Stimulated activated CD8-positive, alpha-beta memory T cell treated with anti-CD3 and anti-CD28 coated beads, Interleukin-4, amount 100 ng/mL, for 1 hour (primary cell): ENCODE results near the gene SLC44A5.
"Not testable (repeated sequence)": the region's sequence is repeated elsewhere in the genome, so short reads cannot be mapped to it uniquely, and the experiment has no call there.

Source experiments
- DNase-seq, 2 donors: peaks; one replicate each; pipeline ENCODE4 v3.0.0-alpha.2; 2020; ENCODE audit warnings: low read depth in 2 of 2, low spot score in 1 of 2

Gene SLC44A5

GRCh38 chr1:75611014-75611413, at the start of gene SLC44A5:
SLC44A5 (minus strand) TSS chr1:75611114; CDS start chr1:75541447, 69,667 bp downstream.
- no peak for DNase-seq

GRCh38 chr1:75655931-75656330, 45.0 kb upstream of the SLC44A5 start:
- no peak for DNase-seq

GRCh38 chr1:75647183-75647582, 36.3 kb upstream of the SLC44A5 start:
- not testable (repeated sequence) for DNase-seq

- DNase-seq = not testable (repeated sequence)
Observed at GRCh38 chr1:75645153-75645552, 34.2 kb upstream of the SLC44A5 start.

GRCh38 chr1:75643460-75643859, 32.5 kb upstream of the SLC44A5 start:
- no peak for DNase-seq

- DNase-seq = no peak
Observed at GRCh38 chr1:75641325-75641724, 30.4 kb upstream of the SLC44A5 start.

GRCh38 chr1:75640137-75640536, 29.2 kb upstream of the SLC44A5 start:
- DNase-seq = no peak

GRCh38 chr1:75632350-75632949, 21.5 kb upstream of the SLC44A5 start:
- DNase-seq = no peak

GRCh38 chr1:75630998-75631397, 20.1 kb upstream of the SLC44A5 start:
- DNase-seq = no peak

GRCh38 chr1:75630004-75630594, 19.2 kb upstream of the SLC44A5 start:
- DNase-seq = no peak

GRCh38 chr1:75625795-75626194, 14.9 kb upstream of the SLC44A5 start:
- no peak for DNase-seq

GRCh38 chr1:75618382-75618781, 7.5 kb upstream of the SLC44A5 start:
- DNase-seq = no peak

GRCh38 chr1:75616436-75617433, 5.8 kb upstream of the SLC44A5 start:
- no peak for DNase-seq

GRCh38 chr1:75615613-75616435, 4.9 kb upstream of the SLC44A5 start:
- DNase-seq = no peak

GRCh38 chr1:75614399-75614756, 3.5 kb upstream of the SLC44A5 start:
- DNase-seq = no peak

- DNase-seq = no peak
Observed at GRCh38 chr1:75613916-75614315, 3.0 kb upstream of the SLC44A5 start.

- DNase-seq = no peak
Observed at GRCh38 chr1:75612976-75613375, 2.1 kb upstream of the SLC44A5 start.

- no peak for DNase-seq
Observed at GRCh38 chr1:75602486-75602885, 8.4 kb downstream of the SLC44A5 start.

GRCh38 chr1:75600781-75601180, 10.1 kb downstream of the SLC44A5 start:
- no peak for DNase-seq

GRCh38 chr1:75594327-75594726, 16.6 kb downstream of the SLC44A5 start:
- DNase-seq = no peak

GRCh38 chr1:75593457-75593856, 17.5 kb downstream of the SLC44A5 start:
- not testable (repeated sequence) for DNase-seq
